WTC11 (cell line): ENCODE measurements around the gene PAQR9. TPM values are rescaled to one million over a fixed set of nuclear protein-coding genes. Genes with fewer than 3 reads are reported as not detected.

ENCODE experiments used
- ATAC-seq: fragments of 200-7000 bp; cut with Tn5 transposase; 2 replicates; pipeline ENCODE4 v1.10.0; 2021; ENCODE audit warnings: mild to moderate bottlenecking, moderate library complexity
- CTCF ChIA-PET: fragments of 300-600 bp; sonication (Branson Sonifier 250); formaldehyde crosslinking; loops from one replicate; lab custom pipeline; 2021; ENCODE audit warnings: antibody characterized with exemption; lab: Charles Lee
- POLR2A ChIA-PET: fragments of 350-600 bp; sonication (Branson Sonifier 250); formaldehyde crosslinking; loops from one replicate; lab custom pipeline; 2021; ENCODE audit warnings: antibody characterized with exemption; lab: Charles Lee
- DNase-seq: peaks from one replicate; pipeline ENCODE4 v3.0.0; 2021; ENCODE audit warnings: low spot score
- H3K27ac Mint-ChIP-seq: 2 replicates; pipeline ENCODE4 v1.8.0; 2021; ENCODE audit warnings: mixed read lengths
- H3K27me3 Mint-ChIP-seq: 2 replicates; pipeline ENCODE4 v1.8.0; 2021; ENCODE audit warnings: low read depth, mild to moderate bottlenecking, moderate library complexity, mixed read lengths
- H3K36me3 Mint-ChIP-seq: 2 replicates; pipeline ENCODE4 v1.8.0; 2021; ENCODE audit warnings: mixed read lengths
- H3K4me1 Mint-ChIP-seq: 2 replicates; pipeline ENCODE4 v1.8.0; 2022; ENCODE audit warnings: mixed read lengths
- H3K4me3 Mint-ChIP-seq: 2 replicates; pipeline ENCODE4 v1.8.0; 2021; ENCODE audit warnings: mild to moderate bottlenecking, moderate library complexity, mixed read lengths
- H3K9me3 Mint-ChIP-seq: 2 replicates; pipeline ENCODE4 v1.8.0; 2021; ENCODE audit warnings: mixed read lengths
- ATF3 ChIP-seq: sonication (generic); formaldehyde crosslinking; conservative IDR thresholded peaks from 2 replicates; pipeline ENCODE4 v1.8.1; 2022; ENCODE audit warnings: mild to moderate bottlenecking, missing genetic modification reagents
- CREB1 ChIP-seq: sonication (generic); formaldehyde crosslinking; IDR thresholded peaks from 2 replicates; pipeline ENCODE4 v1.8.0; 2023; ENCODE audit warnings: mild to moderate bottlenecking, missing genetic modification reagents
- EMX1 ChIP-seq: fragments of 250-450 bp; sonication (Bioruptor Pico); IDR thresholded peaks from 2 replicates; pipeline ENCODE4 v1.8.0; 2021; ENCODE audit warnings: mild to moderate bottlenecking
- FOXJ3 ChIP-seq: sonication (generic); formaldehyde crosslinking; IDR thresholded peaks from 2 replicates; pipeline ENCODE4 v1.9.0; 2021; ENCODE audit warnings: missing genetic modification reagents, mild to moderate bottlenecking, borderline replicate concordance
- FOXK1 ChIP-seq: sonication (generic); formaldehyde crosslinking; IDR thresholded peaks from 2 replicates; pipeline ENCODE4 v1.8.0; 2022; ENCODE audit warnings: mild to moderate bottlenecking, moderate library complexity, missing genetic modification reagents
- FOXP1 ChIP-seq: sonication (generic); formaldehyde crosslinking; IDR thresholded peaks from 2 replicates; pipeline ENCODE4 v1.8.0; 2022; ENCODE audit warnings: missing genetic modification reagents, mild to moderate bottlenecking, moderate library complexity, borderline replicate concordance
- GABPB1 ChIP-seq: sonication (generic); formaldehyde crosslinking; IDR thresholded peaks from 2 replicates; pipeline ENCODE4 v1.8.1; 2023; ENCODE audit warnings: mild to moderate bottlenecking, missing genetic modification reagents
- GRHL2 ChIP-seq: fragments of 250-450 bp; sonication (Bioruptor Pico); IDR thresholded peaks from 2 replicates; pipeline ENCODE4 v1.8.0; 2022; ENCODE audit warnings: mild to moderate bottlenecking, moderate library complexity; ENCODE audit not compliant: insufficient replicate concordance, severe bottlenecking
- IRF1 ChIP-seq: sonication (generic); formaldehyde crosslinking; IDR thresholded peaks from 2 replicates; pipeline ENCODE4 v1.8.0; 2023; ENCODE audit warnings: missing genetic modification reagents
- JAZF1 ChIP-seq: fragments of 250-450 bp; sonication (Bioruptor Pico); IDR thresholded peaks from 2 replicates; pipeline ENCODE4 v1.9.0; 2021; ENCODE audit warnings: moderate library complexity, mild to moderate bottlenecking, inconsistent platforms
- KAT7 ChIP-seq: sonication (generic); formaldehyde crosslinking; IDR thresholded peaks from 2 replicates; pipeline ENCODE4 v1.8.1; 2023; ENCODE audit warnings: missing genetic modification reagents, mild to moderate bottlenecking, borderline replicate concordance
- MAX ChIP-seq: sonication (generic); formaldehyde crosslinking; IDR thresholded peaks from 2 replicates; pipeline ENCODE4 v1.8.0; 2022; ENCODE audit warnings: mild to moderate bottlenecking, missing genetic modification reagents
- MLX ChIP-seq: sonication (generic); formaldehyde crosslinking; IDR thresholded peaks from 2 replicates; pipeline ENCODE4 v1.8.1; 2023; ENCODE audit warnings: mild to moderate bottlenecking, missing genetic modification reagents, moderate library complexity
- MXD4 ChIP-seq: fragments of 250-450 bp; sonication (Bioruptor Pico); IDR thresholded peaks from 2 replicates; pipeline ENCODE4 v1.8.0; 2021; ENCODE audit warnings: mild to moderate bottlenecking, moderate library complexity, borderline replicate concordance
- MYBL2 ChIP-seq: sonication (generic); formaldehyde crosslinking; IDR thresholded peaks from 2 replicates; pipeline ENCODE4 v1.8.1; 2023; ENCODE audit warnings: mild to moderate bottlenecking, moderate library complexity, missing genetic modification reagents
- PRRX2 ChIP-seq: fragments of 250-450 bp; sonication (Bioruptor Pico); IDR thresholded peaks from 2 replicates; pipeline ENCODE4 v1.8.0; 2021; ENCODE audit warnings: mild to moderate bottlenecking
- SMAD3 ChIP-seq: sonication (generic); formaldehyde crosslinking; IDR thresholded peaks from 2 replicates; pipeline ENCODE4 v1.8.0; 2022; ENCODE audit warnings: missing genetic modification reagents, mild to moderate bottlenecking, borderline replicate concordance
- SP1 ChIP-seq: sonication (generic); formaldehyde crosslinking; conservative IDR thresholded peaks from 2 replicates; pipeline ENCODE4 v1.8.1; 2022; ENCODE audit warnings: missing genetic modification reagents
- TP53 ChIP-seq: sonication (generic); formaldehyde crosslinking; IDR thresholded peaks from 2 replicates; pipeline ENCODE4 v1.8.1; 2023; ENCODE audit warnings: mild to moderate bottlenecking, missing genetic modification reagents
- ZMAT4 ChIP-seq: fragments of 250-450 bp; sonication (Bioruptor Pico); IDR thresholded peaks from 2 replicates; pipeline ENCODE4 v1.9.0; 2021; ENCODE audit warnings: mild to moderate bottlenecking
- ZNF121 ChIP-seq: sonication (generic); formaldehyde crosslinking; IDR thresholded peaks from 2 replicates; pipeline ENCODE4 v1.8.0; 2023; ENCODE audit warnings: missing genetic modification reagents
- ZNF138 ChIP-seq: sonication (generic); formaldehyde crosslinking; conservative IDR thresholded peaks from 2 replicates; pipeline ENCODE4 v1.8.1; 2022; ENCODE audit warnings: mild to moderate bottlenecking, moderate library complexity, missing genetic modification reagents
- ZNF219 ChIP-seq: sonication (generic); formaldehyde crosslinking; IDR thresholded peaks from 2 replicates; pipeline ENCODE4 v1.8.0; 2023; ENCODE audit warnings: missing genetic modification reagents, mild to moderate bottlenecking, borderline replicate concordance
- ZNF263 ChIP-seq: sonication (generic); formaldehyde crosslinking; IDR thresholded peaks from 2 replicates; pipeline ENCODE4 v1.8.1; 2022; ENCODE audit warnings: low read depth, mild to moderate bottlenecking, moderate library complexity, missing genetic modification reagents
- ZNF281 ChIP-seq: sonication (generic); formaldehyde crosslinking; IDR thresholded peaks from 2 replicates; pipeline ENCODE4 v1.8.0; 2023; ENCODE audit warnings: mild to moderate bottlenecking, missing genetic modification reagents
- ZNF396 ChIP-seq: fragments of 250-450 bp; sonication (Bioruptor Pico); IDR thresholded peaks from 2 replicates; pipeline ENCODE4 v1.8.0; 2021; ENCODE audit warnings: mild to moderate bottlenecking, moderate library complexity, borderline replicate concordance
- ZNF416 ChIP-seq: fragments of 250-450 bp; sonication (Bioruptor Pico); IDR thresholded peaks from 2 replicates; pipeline ENCODE4 v1.9.0; 2021; ENCODE audit warnings: mild to moderate bottlenecking, inconsistent platforms
- total RNA-seq: library from RNA; stranded (reverse); gene quantifications from 3 replicates; pipeline ENCODE4 v1.2.3, GENCODE V29; 2021

Gene PAQR9
- total RNA-seq, 1 experiment from 2014 or later: 2.0 TPM

GRCh38 chr3:142914286-142914811 lies 49.1 kb downstream of the PAQR9 start:
- no peaks in the 10 kb centered on the region for H3K36me3 Mint-ChIP-seq
- ChIA-PET POLR2A (no interaction called here), CTCF (interaction anchor here (1.3 kb wide), 1 partner anchor 86 kb away, joined by 3 read pairs; no protein-coding TSS in a partner anchor)
- DNase-seq (no peak), ATAC-seq (no peak)
- H3K4me1 Mint-ChIP-seq: 0 out of 2 replicates have a peak, but pooled peaks cover 3% of the 10 kb centered on the region
- H3K27ac Mint-ChIP-seq: no peak overlapping the region
- no peak overlapping the region for H3K4me3 Mint-ChIP-seq
- H3K27me3 Mint-ChIP-seq: no peaks in the 10 kb centered on the region
- TF ChIP-seq FOXJ3 (CRISPR knock-in tag) (no peak), FOXP1 (CRISPR knock-in tag) (no peak), MXD4 (CRISPR knock-in tag) (no peak), GRHL2 (no peak), PRRX2 (no peak), ATF3 (no peak), GABPB1 (CRISPR knock-in tag) (no peak)
- TF ChIP-seq, all 79 proteins: peak for 0
- H3K9me3 Mint-ChIP-seq: no peaks in the 10 kb centered on the region

- ChIA-PET POLR2A (no interaction called here), CTCF (interaction anchor here (1.3 kb wide), 1 partner anchor 85 kb away, joined by 3 read pairs; no protein-coding TSS in a partner anchor)
- Mint-ChIP-seq H3K27ac (no peak overlapping the region), H3K9me3 (no peaks in the 10 kb centered on the region), H3K27me3 (no peaks in the 10 kb centered on the region), H3K4me1 (0 out of 2 replicates have a peak, but pooled peaks cover 3% of the 10 kb centered on the region), H3K36me3 (no peaks in the 10 kb centered on the region), H3K4me3 (no peak overlapping the region)
- no peak for DNase-seq
- no peak for TF ChIP-seq MAX
- TF ChIP-seq IRF1 (CRISPR knock-in tag): no peak
- TF ChIP-seq TP53 (CRISPR knock-in tag): no peak
- TF ChIP-seq KAT7: no peak
- no peak for TF ChIP-seq ZNF263 (CRISPR knock-in tag)
- TF ChIP-seq JAZF1 (CRISPR knock-in tag): no peak
- TF ChIP-seq FOXK1 (CRISPR knock-in tag): no peak
- no peak for TF ChIP-seq MXD4 (CRISPR knock-in tag)
- no peak for TF ChIP-seq ZNF416 (CRISPR knock-in tag)
- TF ChIP-seq EMX1: no peak
- TF ChIP-seq MYBL2: no peak
- TF ChIP-seq SP1 (CRISPR knock-in tag): no peak
- no peak for TF ChIP-seq ZNF219 (CRISPR knock-in tag)
- no peak for TF ChIP-seq GRHL2
- no peak for TF ChIP-seq ZNF396 (CRISPR knock-in tag)
- ATAC-seq: no peak
Measured at GRCh38 chr3:142913432-142913831, 50.0 kb downstream of the PAQR9 start.

GRCh38 chr3:142912402-142913172 lies 50.9 kb downstream of the PAQR9 start:
- Mint-ChIP-seq H3K9me3 (no peaks in the 10 kb centered on the region), H3K4me1 (0 out of 2 replicates have a peak, but pooled peaks cover 3% of the 10 kb centered on the region), H3K27me3 (no peaks in the 10 kb centered on the region), H3K27ac (no peak overlapping the region), H3K36me3 (no peaks in the 10 kb centered on the region), H3K4me3 (no peak overlapping the region)
- ATAC-seq: no peak
- ChIA-PET CTCF (interaction anchor here (1.3 to 2.2 kb wide), 2 partner anchors 84 kb away, joined by 3 to 16 read pairs; no protein-coding TSS in a partner anchor), POLR2A (no interaction called here)
- DNase-seq: no peak
- TF ChIP-seq CREB1 (CRISPR knock-in tag) (no peak), ZNF121 (CRISPR knock-in tag) (no peak), MLX (no peak), JAZF1 (CRISPR knock-in tag) (no peak), ZNF138 (CRISPR knock-in tag) (no peak), ATF3 (no peak), SMAD3 (CRISPR knock-in tag) (no peak), ZMAT4 (CRISPR knock-in tag) (no peak), ZNF281 (CRISPR knock-in tag) (no peak)
